UCSD-AML1 (cell line): ENCODE results near the gene THRB.

Experiments used
- DNase-seq: peaks from one replicate; lab custom pipeline; 2025; ENCODE audit not compliant: unreplicated experiment; lab: John Stamatoyannopoulos, UW

The THRB gene

GRCh38 chr3:24195504-24196230 lies 299.0 kb downstream of the THRB start:
- DNase-seq, result no peak

DNA sequence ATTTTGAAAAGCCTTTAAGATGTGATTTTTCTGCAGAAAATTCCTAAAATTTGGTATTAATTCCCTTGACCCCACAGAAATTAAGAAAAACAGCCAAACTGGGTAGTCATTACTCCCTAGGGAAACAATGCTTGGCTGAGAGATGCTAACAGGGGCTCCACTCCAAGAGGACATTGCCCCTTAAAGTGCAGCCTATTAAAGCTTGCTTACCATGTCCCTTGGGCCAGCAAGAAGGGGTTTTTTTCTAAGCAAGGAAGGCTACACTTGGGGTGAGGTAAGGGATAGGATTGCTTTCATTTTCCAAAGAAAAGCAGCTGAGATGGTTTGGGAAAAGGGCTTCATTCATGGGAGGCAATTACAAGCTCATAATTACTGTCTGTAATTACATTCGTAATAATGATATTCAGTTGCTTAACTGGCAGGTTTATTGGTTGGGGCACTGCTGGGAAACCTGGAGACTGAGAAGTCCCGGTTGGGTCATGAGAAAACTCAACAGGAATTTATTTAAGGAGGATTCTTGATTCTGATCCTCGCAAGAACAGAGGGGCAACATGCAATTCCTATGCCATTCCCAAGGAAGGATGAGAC lies 302.1 kb downstream of the THRB start:
- DNase-seq, result no peak

- no peak for DNase-seq
Measured at GRCh38 chr3:24191801-24192403, 302.7 kb downstream of the THRB start.

GRCh38 chr3:24190256-24190655 lies 304.4 kb downstream of the THRB start:
- DNase-seq, result no peak

GRCh38 chr3:24185738-24186384 lies 308.8 kb downstream of the THRB start:
- DNase-seq, result peak; percentile 37

DNA sequence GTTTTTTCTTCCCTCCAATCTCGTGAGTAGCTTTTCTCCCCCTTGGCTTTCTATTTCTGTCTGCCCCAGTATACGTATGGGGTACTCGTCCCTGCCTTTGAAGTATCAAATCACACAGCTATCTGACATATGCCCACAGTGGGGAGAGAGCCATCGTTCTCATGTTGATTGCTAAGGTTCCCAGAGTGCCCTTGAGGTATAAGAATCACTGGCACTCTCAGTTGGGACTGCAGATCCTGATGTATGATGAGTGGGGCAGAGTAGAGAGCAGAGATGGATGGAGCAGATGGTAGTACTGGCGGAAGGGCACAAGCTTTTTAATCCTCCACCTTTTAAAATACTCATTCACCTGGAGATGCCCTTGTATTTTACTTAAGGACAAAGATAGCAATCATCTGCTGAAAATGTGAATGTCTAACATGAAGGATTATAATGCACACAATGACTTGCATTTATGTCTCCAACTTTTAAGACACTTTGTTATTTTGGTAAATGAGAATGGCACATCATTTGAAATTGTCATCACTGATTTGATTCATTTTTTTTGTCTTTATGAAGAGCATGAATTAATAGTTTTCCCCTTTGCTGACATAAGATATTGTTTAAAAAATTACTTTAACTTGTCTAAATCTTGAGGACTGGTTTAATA lies 310.0 kb downstream of the THRB start:
- no peak for DNase-seq

- DNase-seq, result no peak
Measured at GRCh38 chr3:24182756-24183155, 311.9 kb downstream of the THRB start.

- no peak for DNase-seq
Measured at GRCh38 chr3:24181256-24181655, 313.4 kb downstream of the THRB start.

DNA sequence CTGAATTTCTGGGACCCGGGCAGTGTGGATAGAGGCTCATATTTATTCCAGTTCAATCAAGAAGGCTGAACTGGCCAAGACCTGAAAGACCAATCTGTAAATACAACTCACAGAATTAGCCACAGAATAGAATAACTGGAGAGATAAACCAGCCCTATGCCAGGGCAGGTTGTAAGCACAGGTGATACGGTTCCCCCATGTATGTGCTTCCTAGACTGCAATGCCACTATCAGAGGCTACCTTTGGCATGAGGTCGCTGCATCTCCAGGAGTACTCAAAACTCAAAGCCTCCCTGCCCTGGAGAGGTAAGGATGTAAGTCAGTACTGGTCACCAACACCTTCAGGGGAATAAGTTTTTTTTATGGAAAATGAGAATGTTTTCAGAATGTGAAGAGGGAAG lies 314.0 kb downstream of the THRB start:
- no peak for DNase-seq

DNA sequence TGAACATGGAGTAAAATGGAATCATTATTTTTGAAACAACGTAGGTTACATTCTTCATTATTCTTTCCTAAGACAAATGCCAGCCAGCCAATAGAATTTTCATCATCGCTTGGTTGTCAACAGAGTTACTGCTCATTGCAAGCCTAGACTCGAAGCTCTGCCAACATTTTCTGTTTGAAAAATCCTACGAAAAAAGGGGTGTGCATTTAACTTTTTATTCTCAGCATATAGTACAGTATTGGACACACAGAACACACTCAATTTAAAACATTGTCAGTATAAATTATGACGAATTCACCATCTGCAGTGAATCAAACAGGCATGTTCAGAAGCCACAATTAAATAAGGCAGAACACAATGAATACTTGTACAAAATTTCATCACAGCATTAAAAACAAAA lies 317.4 kb downstream of the THRB start:
- DNase-seq, result no peak

- DNase-seq, result no peak
Measured at GRCh38 chr3:24174614-24175013, 320.0 kb downstream of the THRB start.

DNA sequence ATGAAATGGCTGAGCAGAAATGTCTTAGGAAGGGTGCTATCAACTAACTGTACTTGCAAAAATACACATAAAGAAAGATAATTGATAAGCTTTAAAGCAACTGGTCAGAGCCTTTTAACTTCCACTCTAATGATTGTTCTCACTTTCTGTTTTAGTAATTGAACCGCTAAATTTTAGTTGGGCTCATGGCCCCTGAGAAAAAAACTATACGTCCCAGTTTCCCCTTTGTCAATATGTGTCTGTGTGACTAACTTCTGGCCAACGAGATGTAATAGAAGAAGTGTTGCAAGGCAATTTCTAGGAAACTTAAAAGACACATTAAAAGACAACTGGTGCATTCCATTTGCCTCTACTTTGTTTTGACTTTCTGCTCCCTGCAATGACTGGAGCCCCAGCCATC lies 325.7 kb downstream of the THRB start:
- DNase-seq, result no peak

GRCh38 chr3:24167429-24167828 lies 327.2 kb downstream of the THRB start:
- DNase-seq, result no peak

GRCh38 chr3:24166515-24166914 lies 328.1 kb downstream of the THRB start:
- no peak for DNase-seq

DNA sequence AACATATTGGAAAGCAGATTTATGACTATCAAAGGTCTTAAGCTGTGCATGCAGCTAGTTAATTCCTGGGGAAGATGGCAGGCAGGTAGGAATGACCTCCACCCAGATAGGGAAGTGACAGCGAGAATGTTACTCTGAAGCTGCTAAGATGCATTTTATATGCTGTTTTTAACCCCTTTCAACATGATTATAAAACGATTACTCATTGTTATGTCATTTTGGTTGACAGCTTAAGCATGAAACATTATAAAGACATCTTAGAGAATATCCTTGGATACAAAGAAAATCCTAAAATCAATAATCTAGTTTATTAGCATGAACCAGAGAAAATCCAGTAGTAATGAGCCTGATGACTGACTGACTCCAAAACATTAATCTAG lies 329.1 kb downstream of the THRB start:
- no peak for DNase-seq

DNA sequence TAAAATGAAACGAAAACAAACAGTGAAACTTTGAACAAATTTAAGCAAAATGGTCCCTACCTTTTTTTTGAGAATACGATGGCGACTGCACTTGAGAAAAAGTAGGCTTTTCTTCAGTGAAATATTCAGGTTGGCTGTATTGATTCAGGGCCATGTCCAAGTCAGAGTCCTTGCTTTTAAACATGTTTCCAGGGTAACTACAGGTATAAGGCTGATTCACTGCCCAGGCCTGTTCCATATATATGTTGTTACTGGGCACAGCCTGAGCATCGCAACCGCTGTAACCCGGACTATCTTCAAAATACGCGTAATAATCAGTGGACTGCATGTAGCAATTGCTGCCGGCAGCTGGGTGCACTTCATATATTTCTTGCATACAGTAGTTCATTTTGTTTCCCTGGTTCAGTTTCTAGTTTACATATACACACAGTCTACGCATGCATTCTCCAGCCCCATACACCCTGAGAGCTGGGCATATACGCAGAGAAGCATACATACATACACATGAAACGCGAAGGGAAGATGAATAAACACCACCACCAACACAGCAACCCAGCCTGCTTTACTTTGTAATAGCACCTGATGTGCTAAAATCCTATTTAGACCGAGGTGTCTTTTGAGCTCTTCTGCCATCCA lies 329.6 kb downstream of the THRB start:
- DNase-seq, result no peak

DNA sequence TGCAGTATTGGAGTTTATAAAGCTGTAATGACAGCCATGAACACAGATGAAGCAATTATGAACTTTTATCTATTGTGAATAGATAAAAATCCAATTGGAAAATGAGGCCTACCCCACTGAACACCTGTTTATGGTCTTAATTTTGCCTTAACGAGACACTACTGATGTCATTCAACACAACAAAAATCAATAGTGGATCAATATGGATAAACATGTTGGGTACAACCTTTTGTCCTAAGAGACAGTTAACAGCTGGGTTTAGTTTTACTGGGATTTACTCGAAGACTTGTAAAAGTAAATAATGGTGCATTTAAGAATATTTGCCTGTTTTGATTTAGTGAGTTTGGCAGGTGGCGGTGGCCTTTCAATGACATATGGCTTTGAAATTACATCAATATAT lies 331.7 kb downstream of the THRB start:
- no peak for DNase-seq

DNA sequence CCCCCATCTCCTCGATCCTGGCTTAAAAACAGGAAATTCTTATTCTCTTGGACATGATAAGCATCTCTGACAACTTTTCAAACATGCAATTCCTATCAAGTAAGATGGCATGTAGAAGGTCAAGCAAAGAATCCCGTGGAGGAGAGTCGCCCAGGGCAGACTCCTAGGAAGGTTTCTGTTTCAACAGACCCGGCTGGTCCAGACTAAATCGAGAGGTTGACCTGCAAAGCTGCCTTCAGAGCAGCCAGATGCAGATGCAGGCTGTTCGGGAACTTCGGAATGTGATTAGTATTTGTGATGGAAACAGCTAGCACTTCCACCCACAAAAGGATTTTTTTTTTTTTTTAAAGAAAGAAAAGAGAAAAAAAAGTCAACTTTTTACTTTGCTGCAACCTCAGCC lies 332.8 kb downstream of the THRB start:
- DNase-seq, result no peak

GRCh38 chr3:24160424-24161095 lies 334.1 kb downstream of the THRB start:
- no peak for DNase-seq

DNA sequence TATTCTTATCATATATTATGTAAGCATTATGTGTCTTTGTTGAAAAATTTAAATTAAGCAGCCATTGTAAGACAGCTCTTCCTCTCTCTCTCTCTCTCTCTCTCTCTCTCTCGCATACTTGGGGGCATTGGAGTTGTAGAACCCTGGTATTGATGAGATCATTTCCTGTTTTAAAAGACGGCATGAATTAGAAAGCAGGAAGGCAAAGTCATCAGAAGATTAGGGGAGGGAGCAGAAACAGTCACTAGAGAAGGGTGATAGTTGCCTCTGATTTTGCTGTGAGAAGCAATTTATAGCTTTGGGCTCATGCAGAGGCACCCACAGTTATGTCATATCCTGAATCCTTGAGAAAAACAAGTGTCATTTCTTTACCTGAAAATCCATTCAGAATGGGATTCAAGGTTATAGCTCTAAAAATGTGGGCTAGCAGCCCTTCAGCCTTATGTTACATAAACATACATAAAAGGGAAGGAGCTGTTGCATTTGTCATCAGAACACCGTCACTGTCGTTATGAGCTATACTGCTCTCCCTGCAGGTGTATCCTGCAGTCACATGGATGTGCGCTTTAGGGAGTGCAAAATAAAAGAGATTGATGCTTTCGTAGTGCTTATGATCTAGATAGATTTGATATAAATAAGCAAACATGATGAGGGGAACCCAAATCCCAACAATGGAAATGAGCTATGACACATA lies 335.7 kb downstream of the THRB start:
- no peak for DNase-seq
